Neural cell (in vitro differentiated cells): Measurements from ENCODE around the gene TMEM132E. TPM values are rescaled to one million over a fixed set of nuclear protein-coding genes. Genes with fewer than 3 reads are reported as not detected.

Experiments
- H2AFZ ChIP-seq: fragments of 200-600, 300-800 bp; sonication (generic), shearing (Covaris generic); 2 replicates; pipeline ENCODE4 v1.6.0; 2014; ENCODE audit warnings: low read depth, mild to moderate bottlenecking, antibody characterized with exemption, low read length, moderate library complexity
- H3F3A ChIP-seq: fragments of 200-600 bp; shearing (Covaris generic); 2 replicates; pipeline ENCODE4 v1.6.1; 2016; ENCODE audit warnings: mild to moderate bottlenecking, moderate library complexity, mixed read lengths, antibody characterized with exemption, low read length; ENCODE audit not compliant: insufficient read depth, poor library complexity, severe bottlenecking
- H3K27ac ChIP-seq: fragments of 200-600, 300-800 bp; sonication (generic), shearing (Covaris generic); 2 replicates; pipeline ENCODE4 v1.5.1; 2014; ENCODE audit warnings: mild to moderate bottlenecking, low read length, moderate library complexity
- H3K27me3 ChIP-seq: fragments of 300-800, 200-600 bp; sonication (generic), shearing (Covaris generic); 2 replicates; pipeline ENCODE4 v1.6.0; 2014; ENCODE audit warnings: mild to moderate bottlenecking, low read depth, low read length, moderate library complexity; ENCODE audit not compliant: insufficient read depth
- H3K36me3 ChIP-seq: fragments of 300-800, 200-600 bp; sonication (generic), shearing (Covaris generic); 2 replicates; pipeline ENCODE4 v1.5.1; 2014; ENCODE audit warnings: mild to moderate bottlenecking, antibody characterized with exemption, low read length, moderate library complexity; ENCODE audit not compliant: insufficient read depth
- H3K4me2 ChIP-seq: fragments of 300-800, 200-600 bp; sonication (generic), shearing (Covaris generic); 2 replicates; pipeline ENCODE4 v1.6.0; 2014; ENCODE audit warnings: mild to moderate bottlenecking, low read length
- H3K4me3 ChIP-seq: fragments of 300-800, 200-600 bp; sonication (generic), shearing (Covaris generic); 2 replicates; pipeline ENCODE4 v1.5.1; 2014; ENCODE audit warnings: mild to moderate bottlenecking, low read length, moderate library complexity
- H3K79me2 ChIP-seq: fragments of 200-600 bp; shearing (Covaris generic); replicated peaks from 2 replicates; pipeline ENCODE4 v1.6.0; 2014; ENCODE audit warnings: mild to moderate bottlenecking, low read length, moderate library complexity; ENCODE audit not compliant: insufficient read depth
- H3K9ac ChIP-seq: fragments of 300-800, 200-600 bp; sonication (generic), shearing (Covaris generic); 2 replicates; pipeline ENCODE4 v1.6.1; 2016; ENCODE audit warnings: mild to moderate bottlenecking, low read length, mixed read lengths
- H3K9me2 ChIP-seq: fragments of 200-600 bp; shearing (Covaris generic); 2 replicates; pipeline ENCODE4 v1.6.1; 2016; ENCODE audit warnings: mild to moderate bottlenecking, low read length, mixed read lengths; ENCODE audit not compliant: insufficient read depth
- H3K9me3 ChIP-seq: fragments of 200-600, 300-800 bp; sonication (generic), shearing (Covaris generic); 2 replicates; pipeline ENCODE4 v1.6.1; 2016; ENCODE audit warnings: mild to moderate bottlenecking, mixed run types, low read length, moderate library complexity, mixed read lengths
- H4K20me1 ChIP-seq: fragments of 200-600 bp; shearing (Covaris generic); 2 replicates; pipeline ENCODE4 v1.6.1; 2016; ENCODE audit warnings: mild to moderate bottlenecking, mixed run types; ENCODE audit not compliant: insufficient read depth
- EP300 ChIP-seq: fragments of 450-650 bp; conservative IDR thresholded peaks from 2 replicates; pipeline ENCODE4 v1.6.1; 2014; ENCODE audit warnings: antibody characterized with exemption, mild to moderate bottlenecking, moderate library complexity; ENCODE audit not compliant: poor library complexity, severe bottlenecking
- EZH2 ChIP-seq: fragments of 200-600, 300-800 bp; shearing (Covaris generic), sonication (generic); IDR thresholded peaks from 2 replicates; pipeline ENCODE4 v1.6.1; 2014; ENCODE audit warnings: antibody characterized with exemption, low read length, borderline replicate concordance, mild to moderate bottlenecking; ENCODE audit not compliant: insufficient read depth, poor library complexity, severe bottlenecking
- MXI1 ChIP-seq: fragments of 450-650 bp; conservative IDR thresholded peaks from 2 replicates; pipeline ENCODE4 v1.6.1; 2014; ENCODE audit warnings: antibody characterized with exemption, mild to moderate bottlenecking; ENCODE audit not compliant: poor library complexity, severe bottlenecking
- POLR2AphosphoS5 ChIP-seq: IDR thresholded peaks from 2 replicates; pipeline ENCODE4 v1.6.1; 2012
- RAD21 ChIP-seq: fragments of 450-650 bp; conservative IDR thresholded peaks from 2 replicates; pipeline ENCODE4 v1.6.1; 2014; ENCODE audit warnings: antibody characterized with exemption, mild to moderate bottlenecking, moderate library complexity
- REST ChIP-seq: IDR thresholded peaks from 2 replicates; pipeline ENCODE4 v1.6.1; 2012; ENCODE audit warnings: borderline replicate concordance
- SMC3 ChIP-seq: fragments of 450-650 bp; conservative IDR thresholded peaks from 2 replicates; pipeline ENCODE4 v1.6.1; 2014; ENCODE audit warnings: antibody characterized with exemption, mild to moderate bottlenecking, moderate library complexity; ENCODE audit not compliant: poor library complexity
- TAF1 ChIP-seq: IDR thresholded peaks from 2 replicates; pipeline ENCODE4 v1.6.1; 2012; ENCODE audit warnings: low read depth
- polyA plus RNA-seq: library from polyadenylated mRNA; depleted of rRNA; stranded (reverse); fragments of >200 nt; gene quantifications from 2 replicates; pipeline ENCODE4 v1.2.3, GENCODE V29; 2014
- TF ChIP-seq, protein P1 (sequence below): fragments of 450-650 bp; IDR thresholded peaks from 2 replicates; pipeline ENCODE4 v1.5.1; 2014; ENCODE audit warnings: antibody characterized with exemption, mild to moderate bottlenecking, moderate library complexity; ENCODE audit not compliant: poor library complexity, severe bottlenecking

TMEM132E gene
- polyA plus RNA-seq, 1 donor from 2014 or later = 1.8 TPM

DNA sequence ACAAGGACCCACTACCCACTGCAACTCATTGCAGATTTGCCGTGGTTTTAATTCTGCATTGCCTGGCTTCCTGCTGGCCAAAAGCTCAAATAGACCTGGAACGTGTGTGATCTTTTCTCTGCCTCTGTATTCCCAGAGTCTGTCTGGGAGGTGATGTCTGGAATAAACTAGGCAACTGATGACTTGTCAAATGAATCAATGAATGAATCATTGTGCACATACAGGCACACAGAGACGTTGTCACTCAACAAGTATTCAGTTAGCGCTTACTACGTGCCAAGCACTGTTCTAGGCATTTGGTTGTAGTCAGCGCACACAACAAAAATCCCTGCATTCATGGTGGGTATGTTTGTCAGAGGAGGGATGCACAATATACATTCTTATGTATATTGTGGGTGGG lies 8.9 kb downstream of the TMEM132E start:
- no peak overlapping the region for H3K4me3 ChIP-seq
- H3K36me3 ChIP-seq = no peaks in the 10 kb centered on the region
- H3K79me2 ChIP-seq = no peaks in the 10 kb centered on the region
- H3K9ac ChIP-seq = no peak overlapping the region
- no peaks in the 10 kb centered on the region for H3F3A ChIP-seq
- no peak overlapping the region for H2AFZ ChIP-seq
- H3K9me3 ChIP-seq = no peaks in the 10 kb centered on the region
- TF ChIP-seq EZH2 (no peak), TAF1 (no peak), MXI1 (no peak), SMC3 (no peak), REST (no peak), RAD21 (no peak), EP300 (no peak), POLR2AphosphoS5 (no peak)
- TF ChIP-seq, protein P1, sequence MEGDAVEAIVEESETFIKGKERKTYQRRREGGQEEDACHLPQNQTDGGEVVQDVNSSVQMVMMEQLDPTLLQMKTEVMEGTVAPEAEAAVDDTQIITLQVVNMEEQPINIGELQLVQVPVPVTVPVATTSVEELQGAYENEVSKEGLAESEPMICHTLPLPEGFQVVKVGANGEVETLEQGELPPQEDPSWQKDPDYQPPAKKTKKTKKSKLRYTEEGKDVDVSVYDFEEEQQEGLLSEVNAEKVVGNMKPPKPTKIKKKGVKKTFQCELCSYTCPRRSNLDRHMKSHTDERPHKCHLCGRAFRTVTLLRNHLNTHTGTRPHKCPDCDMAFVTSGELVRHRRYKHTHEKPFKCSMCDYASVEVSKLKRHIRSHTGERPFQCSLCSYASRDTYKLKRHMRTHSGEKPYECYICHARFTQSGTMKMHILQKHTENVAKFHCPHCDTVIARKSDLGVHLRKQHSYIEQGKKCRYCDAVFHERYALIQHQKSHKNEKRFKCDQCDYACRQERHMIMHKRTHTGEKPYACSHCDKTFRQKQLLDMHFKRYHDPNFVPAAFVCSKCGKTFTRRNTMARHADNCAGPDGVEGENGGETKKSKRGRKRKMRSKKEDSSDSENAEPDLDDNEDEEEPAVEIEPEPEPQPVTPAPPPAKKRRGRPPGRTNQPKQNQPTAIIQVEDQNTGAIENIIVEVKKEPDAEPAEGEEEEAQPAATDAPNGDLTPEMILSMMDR = no peak
- peaks cover 16% of the 10 kb centered on the region for H3K27me3 ChIP-seq
- H3K9me2 ChIP-seq = no peaks in the 10 kb centered on the region
- no peaks in the 10 kb centered on the region for H4K20me1 ChIP-seq
- H3K4me2 ChIP-seq = no peak overlapping the region
- H3K27ac ChIP-seq = no peak overlapping the region

- H3K36me3 ChIP-seq = no peaks in the 10 kb centered on the region
- H3K4me2 ChIP-seq = no peak overlapping the region
- H2AFZ ChIP-seq = no peak overlapping the region
- peaks cover 5% of the 10 kb centered on the region for H3K27me3 ChIP-seq
- H3K27ac ChIP-seq = no peak overlapping the region
- H3F3A ChIP-seq = no peaks in the 10 kb centered on the region
- no peaks in the 10 kb centered on the region for H3K9me3 ChIP-seq
- no peak for TF ChIP-seq MXI1
- no peak for TF ChIP-seq RAD21
- TF ChIP-seq, protein P1 = no peak
- TF ChIP-seq POLR2AphosphoS5 = no peak
- no peak for TF ChIP-seq REST
- no peak for TF ChIP-seq EZH2
- no peak for TF ChIP-seq EP300
- TF ChIP-seq SMC3 = no peak
- H3K9me2 ChIP-seq = no peaks in the 10 kb centered on the region
- H4K20me1 ChIP-seq = no peaks in the 10 kb centered on the region
- no peak overlapping the region for H3K4me3 ChIP-seq
- no peak overlapping the region for H3K9ac ChIP-seq
- no peaks in the 10 kb centered on the region for H3K79me2 ChIP-seq
Measured at GRCh38 chr17:34589120-34589965, 10.0 kb downstream of the TMEM132E start.
